A549 treated with Mapracorat at 1 μM for 4 hours (cell line): Measurements from ENCODE around the gene FIP1L1. TPM values are rescaled to one million over a fixed set of nuclear protein-coding genes. Genes with fewer than 3 reads are reported as not detected.

Experiments
- total RNA-seq: library from RNA; stranded (reverse); fragments of 200-300 nt; extraction: Qiagen RNA extraction; gene quantifications from 5 replicates; pipeline ENCODE4 v1.2.3, GENCODE V29; 2022

FIP1L1 gene
- total RNA-seq, result 27.1 to 37.6 TPM (median 28.9 TPM) in 5 replicates

DNA sequence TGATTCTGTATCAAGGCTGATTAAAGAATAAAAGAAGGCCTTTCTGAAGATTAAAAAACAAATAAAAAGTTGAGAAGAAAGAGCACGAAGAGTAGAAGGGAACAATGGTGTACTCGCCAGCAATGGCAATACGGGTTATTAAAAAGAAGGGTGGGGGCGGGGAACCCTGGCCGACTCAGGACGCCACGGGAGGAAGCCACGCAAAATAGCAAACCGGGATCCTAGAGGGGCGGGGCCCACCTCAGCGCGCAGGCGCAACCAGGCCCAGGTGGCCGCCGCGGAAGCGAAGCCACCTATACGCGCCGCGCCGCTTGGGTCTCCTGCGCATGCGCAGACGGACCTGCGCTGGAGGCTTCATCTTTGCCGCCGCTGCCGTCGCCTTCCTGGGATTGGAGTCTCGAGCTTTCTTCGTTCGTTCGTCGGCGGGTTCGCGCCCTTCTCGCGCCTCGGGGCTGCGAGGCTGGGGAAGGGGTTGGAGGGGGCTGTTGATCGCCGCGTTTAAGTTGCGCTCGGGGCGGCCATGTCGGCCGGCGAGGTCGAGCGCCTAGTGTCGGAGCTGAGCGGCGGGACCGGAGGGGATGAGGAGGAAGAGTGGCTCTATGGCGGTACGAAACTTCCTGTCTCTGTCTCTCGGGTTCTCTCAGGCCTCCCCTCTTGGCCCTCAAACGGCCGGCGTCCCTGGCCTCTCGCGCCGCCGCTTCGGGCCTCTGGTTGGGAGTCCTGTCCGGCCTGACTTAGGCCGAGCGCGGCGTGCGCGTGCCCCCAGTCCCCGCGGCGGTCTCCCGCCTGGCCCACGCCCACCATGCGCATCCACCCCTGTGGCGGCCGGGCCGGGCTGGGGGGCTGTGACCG is at the start of gene FIP1L1:
Gene FIP1L1, plus strand, starts transcription at position 323 of the 852 bp plus-strand sequence. Its CDS starts 198 bp downstream, at position 521.

DNA sequence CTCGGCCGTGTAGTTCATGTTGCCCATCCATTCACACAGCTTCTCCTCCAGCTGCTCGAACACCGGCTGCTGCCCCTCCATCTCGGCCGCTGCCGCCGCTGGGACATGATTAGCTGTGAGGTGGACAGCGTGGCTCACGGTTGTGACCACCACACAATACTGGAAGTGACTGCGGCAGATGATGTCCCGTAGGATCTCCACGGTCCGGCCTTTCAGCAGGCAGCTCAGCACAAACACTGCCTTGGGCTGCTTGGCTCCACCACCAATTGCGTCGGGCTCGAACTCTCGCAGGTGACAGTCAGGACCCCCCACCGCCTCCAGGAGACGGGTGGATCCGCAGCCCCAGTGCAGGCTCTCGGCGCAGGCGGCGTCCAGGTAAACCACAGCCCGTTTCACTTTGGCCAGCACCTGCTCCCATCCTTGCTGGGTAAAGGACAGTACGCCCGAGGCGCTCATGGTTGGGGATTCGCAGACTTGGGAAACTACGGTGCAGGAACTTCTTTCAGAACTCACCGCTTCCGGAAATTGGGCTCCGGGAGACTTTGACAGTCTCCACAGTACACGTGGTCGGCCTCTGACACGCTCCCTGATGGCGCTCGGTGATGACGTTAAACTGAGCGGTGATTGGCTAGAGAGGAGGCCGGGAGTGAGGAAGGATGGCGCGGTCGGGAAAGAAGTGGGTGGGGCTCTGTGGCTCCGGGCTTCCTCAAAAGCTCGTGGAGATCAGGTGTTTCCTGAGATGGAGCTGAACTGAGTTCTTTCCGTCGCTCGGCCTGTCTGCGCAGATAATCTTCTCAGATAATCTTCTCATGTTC is 11.7 kb upstream of the FIP1L1 start, which contains the start of gene SCFD2:
Gene SCFD2, minus strand, starts transcription at position 576 of the 815 bp plus-strand sequence.

Other genes starting within 250 kb of the FIP1L1 start
- gene SCFD2, start 11.6 kb upstream of the FIP1L1 start, total RNA-seq, result 5.0 to 8.1 TPM (median 6.1 TPM) in 5 replicates
- 0.03 to 0.04 TPM in 2 of 5 replicates, not detected in the others for gene LNX1, start 213.8 kb downstream of the FIP1L1 start, total RNA-seq